DOHH2 (cell line): ENCODE data around the gene LENEP.

ENCODE experiments used
- H3F3A ChIP-seq: fragments of 200-600 bp; sonication (generic), shearing (Covaris generic); 2 replicates; pipeline ENCODE4 v1.6.0; 2016; ENCODE audit warnings: antibody characterized with exemption, mild to moderate bottlenecking; ENCODE audit not compliant: control insufficient read depth, insufficient read depth
- H3K27ac ChIP-seq: fragments of 200-600 bp; sonication (generic); 2 replicates; pipeline ENCODE4 v1.5.1; 2014; ENCODE audit warnings: low read depth, mild to moderate bottlenecking, low read length, moderate library complexity
- H3K27me3 ChIP-seq: fragments of 200-600 bp; sonication (generic); 2 replicates; pipeline ENCODE4 v1.6.1; 2014; ENCODE audit warnings: mild to moderate bottlenecking, low read length, mixed read lengths; ENCODE audit not compliant: control insufficient read depth
- H3K36me3 ChIP-seq: fragments of 200-600 bp; sonication (generic); 2 replicates; pipeline ENCODE4 v1.6.1; 2014; ENCODE audit warnings: mild to moderate bottlenecking, low read length, moderate library complexity, mixed read lengths; ENCODE audit not compliant: control insufficient read depth
- H3K4me1 ChIP-seq: fragments of 200-600 bp; sonication (generic); 2 replicates; pipeline ENCODE4 v1.6.1; 2014; ENCODE audit warnings: mild to moderate bottlenecking, low read length, mixed read lengths; ENCODE audit not compliant: control insufficient read depth
- H3K4me2 ChIP-seq: fragments of 200-600 bp; sonication (generic); 2 replicates; pipeline ENCODE4 v1.6.0; 2014; ENCODE audit warnings: mild to moderate bottlenecking, low read length, moderate library complexity
- H3K4me3 ChIP-seq: fragments of 200-600 bp; sonication (generic); 2 replicates; pipeline ENCODE4 v1.5.1; 2014; ENCODE audit warnings: mild to moderate bottlenecking, low read length, mixed read lengths
- H3K79me2 ChIP-seq: fragments of 200-600 bp; sonication (generic); 2 replicates; pipeline ENCODE4 v1.6.1; 2014; ENCODE audit warnings: mild to moderate bottlenecking, low read length, mixed read lengths; ENCODE audit not compliant: control insufficient read depth
- H3K9me2 ChIP-seq: fragments of 200-600 bp; sonication (generic); replicated peaks from 2 replicates; pipeline ENCODE4 v1.6.1; 2014; ENCODE audit warnings: mild to moderate bottlenecking, low read length, mixed read lengths; ENCODE audit not compliant: control insufficient read depth
- H3K9me3 ChIP-seq: fragments of 200-600 bp; sonication (generic); 2 replicates; pipeline ENCODE4 v1.6.1; 2014; ENCODE audit warnings: antibody characterized with exemption, low read length, mixed read lengths; ENCODE audit not compliant: control insufficient read depth, insufficient read depth
- H4K20me1 ChIP-seq: fragments of 200-600 bp; sonication (generic); 2 replicates; pipeline ENCODE4 v1.6.0; 2014; ENCODE audit warnings: low read depth, mild to moderate bottlenecking, antibody characterized with exemption, low read length, moderate library complexity; ENCODE audit not compliant: control insufficient read depth, insufficient read depth
- CTCF ChIP-seq: fragments of 200-600 bp; sonication (generic); IDR thresholded peaks from one replicate; pipeline ENCODE4 v1.5.1; 2014; ENCODE audit warnings: antibody characterized with exemption, mild to moderate bottlenecking, low read depth, low read length; ENCODE audit not compliant: poor library complexity, severe bottlenecking
- EZH2phosphoT487 ChIP-seq: fragments of 200-600 bp; sonication (generic); IDR thresholded peaks from 2 replicates; pipeline ENCODE4 v1.6.1; 2017; ENCODE audit warnings: borderline replicate concordance, mild to moderate bottlenecking, antibody characterized with exemption, low read length, moderate library complexity, mixed read lengths

Gene LENEP

GRCh38 chr1:155008015-155008941, 14.9 kb downstream of the LENEP start:
- Histone ChIP-seq H3K4me3 (no peak overlapping the region), H3K79me2 (peaks cover 21% of the 10 kb centered on the region)

GRCh38 chr1:155009221-155009711, 15.9 kb downstream of the LENEP start:
- peaks cover 12% of the 10 kb centered on the region for H3K79me2 ChIP-seq
- H3K4me2 ChIP-seq: peak overlapping the region; percentile 43
- TF ChIP-seq CTCF (no peak), EZH2phosphoT487 (no peak)
- no peaks in the 10 kb centered on the region for H3K9me3 ChIP-seq
- no peaks in the 10 kb centered on the region for H3K27me3 ChIP-seq
- H3K36me3 ChIP-seq: peaks cover 4% of the 10 kb centered on the region; the same call in 1 of the 2 replicates
- peaks cover 90% of the 10 kb centered on the region for H3K4me1 ChIP-seq
- peaks cover 32% of the 10 kb centered on the region for H3F3A ChIP-seq
- H3K27ac ChIP-seq: no peak overlapping the region
- no peak overlapping the region for H3K4me3 ChIP-seq
- no peaks in the 10 kb centered on the region for H3K9me2 ChIP-seq
- no peaks in the 10 kb centered on the region for H4K20me1 ChIP-seq

More at GRCh38 chr1:155008015-155008941, 14.9 kb downstream of the LENEP start:
- Histone ChIP-seq H3K27me3 (no peaks in the 10 kb centered on the region), H4K20me1 (no peaks in the 10 kb centered on the region), H3K9me3 (no peaks in the 10 kb centered on the region), H3K27ac (no peak overlapping the region), H3F3A (peaks cover 30% of the 10 kb centered on the region), H3K36me3 (no peaks in the 10 kb centered on the region), H3K9me2 (no peaks in the 10 kb centered on the region), H3K4me2 (peak overlapping the region; percentile 43), H3K4me1 (peaks cover 89% of the 10 kb centered on the region)
- TF ChIP-seq EZH2phosphoT487: no peak
- no peak for TF ChIP-seq CTCF

- Histone ChIP-seq H3K36me3 (peaks cover 7% of the 10 kb centered on the region), H3K27ac (no peak overlapping the region), H3K9me3 (no peaks in the 10 kb centered on the region), H3K4me2 (peak overlapping the region; percentile 53), H3K4me3 (peak overlapping the region; percentile 27; the same call in 1 of the 2 replicates), H3K9me2 (no peaks in the 10 kb centered on the region), H3K4me1 (peaks cover 90% of the 10 kb centered on the region), H3K27me3 (no peaks in the 10 kb centered on the region), H3F3A (peaks cover 28% of the 10 kb centered on the region), H4K20me1 (no peaks in the 10 kb centered on the region), H3K79me2 (peaks cover 7% of the 10 kb centered on the region)
- TF ChIP-seq CTCF (no peak), EZH2phosphoT487 (no peak)
Measured at GRCh38 chr1:155009742-155010141, 16.4 kb downstream of the LENEP start.
